H1 (cell line): ENCODE data around the gene RBP3. TPM values are rescaled to one million over a fixed set of nuclear protein-coding genes. Genes with fewer than 3 reads are reported as not detected.

Experiments used
- CTCF ChIA-PET: fragments of 300-600 bp; sonication (Branson Sonifier 250); formaldehyde crosslinking; loops from one replicate; lab custom pipeline; 2021; ENCODE audit not compliant: partially characterized antibody; lab: Charles Lee
- POLR2A ChIA-PET: fragments of 300-600 bp; sonication (Branson Sonifier 250); formaldehyde crosslinking; loops from one replicate; lab custom pipeline; 2021; ENCODE audit warnings: inconsistent platforms; ENCODE audit not compliant: partially characterized antibody; lab: Charles Lee
- DNase-seq, 2 experiments: peaks; one replicate each; pipeline versions ENCODE4 v3.0.0 to v3.0.0-alpha.2; 2010 to 2022; ENCODE audit warnings: low spot score in 2 of 2, low read depth in 1 of 2, mixed read lengths in 1 of 2
- FAIRE-seq: peaks from 2 replicates; lab custom pipeline; 2011; peaks lifted over from hg19 to GRCh38; lab: Jason Lieb, UNC
- H2AFZ ChIP-seq: 2 replicates; pipeline ENCODE4 v1.8.1; 2012; ENCODE audit warnings: low read length, inconsistent platforms
- H2AK5ac ChIP-seq: 2 replicates; pipeline ENCODE4 v1.6.1; 2013; ENCODE audit warnings: low read depth, low read length
- H2BK120ac ChIP-seq: replicated peaks from 2 replicates; pipeline ENCODE3; 2013; ENCODE audit warnings: low read depth, low read length, inconsistent platforms
- H2BK12ac ChIP-seq: 2 replicates; pipeline ENCODE4 v1.6.1; 2013; ENCODE audit warnings: low read depth, low read length
- H2BK15ac ChIP-seq: 2 replicates; pipeline ENCODE4 v1.6.1; 2013; ENCODE audit warnings: low read length
- H2BK20ac ChIP-seq: 2 replicates; pipeline ENCODE4 v1.6.1; 2013; ENCODE audit warnings: low read length
- H2BK5ac ChIP-seq: 2 replicates; pipeline ENCODE4 v1.6.1; 2013; ENCODE audit warnings: low read depth, low read length
- H3K14ac ChIP-seq: 2 replicates; pipeline ENCODE4 v1.6.1; 2013; ENCODE audit warnings: inconsistent platforms; ENCODE audit not compliant: insufficient read length
- H3K18ac ChIP-seq: 2 replicates; pipeline ENCODE4 v1.6.1; 2013; ENCODE audit warnings: low read length; ENCODE audit errors: extremely low read depth
- H3K23ac ChIP-seq: 2 replicates; pipeline ENCODE4 v1.6.1; 2013; ENCODE audit warnings: inconsistent platforms; ENCODE audit not compliant: insufficient read length
- H3K23me2 ChIP-seq: 2 replicates; pipeline ENCODE4 v1.6.1; 2013; ENCODE audit warnings: low read depth, low read length
- H3K27ac ChIP-seq: 2 replicates; pipeline ENCODE4 v1.6.1; 2011; ENCODE audit warnings: low read depth, low read length, inconsistent platforms
- H3K27me3 ChIP-seq, 4 experiments: replicated peaks in 1 of 4; 1 replicate in 1 of 4; 2 replicates in 3 of 4; pipeline versions ENCODE4 v1.6.1 to v1.8.1; 2011 to 2013; ENCODE audit warnings: low read length in 3 of 4, mild to moderate bottlenecking in 3 of 4, inconsistent platforms in 2 of 4, mixed read lengths in 2 of 4, moderate library complexity in 1 of 4; ENCODE audit not compliant: control insufficient read depth in 3 of 4, insufficient read depth in 3 of 4; ENCODE audit errors: extremely low read depth in 1 of 4
- H3K36me3 ChIP-seq, 4 experiments: 2 replicates each; pipeline versions ENCODE4 v1.6.1 to v1.8.1; 2011 to 2013; ENCODE audit warnings: mild to moderate bottlenecking in 4 of 4, low read length in 3 of 4, moderate library complexity in 2 of 4, control low read depth in 1 of 4, inconsistent platforms in 1 of 4; ENCODE audit not compliant: insufficient read depth in 4 of 4, control insufficient read depth in 2 of 4
- H3K4ac ChIP-seq: replicated peaks from 2 replicates; pipeline ENCODE3; 2013; ENCODE audit warnings: low read length, low read depth, mixed read lengths, inconsistent platforms; ENCODE audit not compliant: insufficient read length
- H3K4me1 ChIP-seq, 4 experiments: replicated peaks in 1 of 4; 1 replicate in 1 of 4; 2 replicates in 3 of 4; pipeline versions ENCODE4 v1.6.1 to v1.8.1; 2011 to 2013; ENCODE audit warnings: low read length in 3 of 4, inconsistent platforms in 2 of 4, mixed read lengths in 1 of 4; ENCODE audit not compliant: insufficient read depth in 4 of 4, control insufficient read depth in 3 of 4
- H3K4me2 ChIP-seq, 2 experiments: 2 replicates each; pipeline versions ENCODE4 v1.6.1 to v1.8.1; 2011 to 2013; ENCODE audit warnings: low read depth in 2 of 2, low read length in 2 of 2, control low read depth in 1 of 2, inconsistent platforms in 1 of 2, mild to moderate bottlenecking in 1 of 2; ENCODE audit not compliant: insufficient read depth in 1 of 2
- H3K4me3 ChIP-seq, 4 experiments: fragments of 200-600, 300-600 bp in 1 of 4; sonication (generic), shearing (Covaris generic), sonication (Bioruptor Twin) in 1 of 4; 2 replicates each; pipeline versions ENCODE4 v1.5.1 to v1.8.1; 2011 to 2016; ENCODE audit warnings: low read length in 4 of 4, low read depth in 3 of 4, control low read depth in 2 of 4, inconsistent platforms in 2 of 4, mild to moderate bottlenecking in 2 of 4, mixed read lengths in 1 of 4, moderate library complexity in 1 of 4; ENCODE audit not compliant: insufficient read depth in 2 of 4; ENCODE audit errors: extremely low read depth in 1 of 4
- H3K56ac ChIP-seq: replicated peaks from 2 replicates; pipeline ENCODE3; 2013; ENCODE audit warnings: low read depth, mild to moderate bottlenecking, mixed read lengths, low read length, inconsistent platforms; ENCODE audit not compliant: insufficient read length
- H3K79me1 ChIP-seq: 2 replicates; pipeline ENCODE4 v1.6.1; 2013; ENCODE audit warnings: low read depth, low read length, control low read depth
- H3K79me2 ChIP-seq, 2 experiments: 2 replicates each; pipeline versions ENCODE4 v1.6.1 to v1.8.1; 2012 to 2013; ENCODE audit warnings: low read length in 2 of 2, mild to moderate bottlenecking in 2 of 2, inconsistent platforms in 1 of 2; ENCODE audit not compliant: insufficient read depth in 2 of 2, control insufficient read depth in 1 of 2
- H3K9ac ChIP-seq, 4 experiments: replicated peaks in 1 of 4; 1 replicate in 1 of 4; 2 replicates in 3 of 4; pipeline versions ENCODE4 v1.6.1 to v1.8.1; 2011 to 2013; ENCODE audit warnings: low read depth in 3 of 4, low read length in 3 of 4, control low read depth in 2 of 4, mild to moderate bottlenecking in 2 of 4, moderate library complexity in 2 of 4, inconsistent platforms in 1 of 4; ENCODE audit errors: extremely low read depth in 1 of 4
- H3K9me3 ChIP-seq, 2 experiments: 2 replicates each; pipeline versions ENCODE4 v1.6.1 to v1.8.1; 2012 to 2013; ENCODE audit warnings: mild to moderate bottlenecking in 2 of 2, moderate library complexity in 2 of 2, control low read depth in 1 of 2, inconsistent platforms in 1 of 2, low read depth in 1 of 2, low read length in 1 of 2, mixed read lengths in 1 of 2; ENCODE audit not compliant: insufficient read depth in 2 of 2
- H4K20me1 ChIP-seq, 2 experiments: replicated peaks in 1 of 2; 2 replicates each; pipeline versions ENCODE3 to v1.8.1; 2011 to 2013; ENCODE audit warnings: inconsistent platforms in 2 of 2, low read length in 2 of 2, mild to moderate bottlenecking in 1 of 2; ENCODE audit not compliant: insufficient read depth in 2 of 2, control insufficient read depth in 1 of 2
- H4K5ac ChIP-seq: 2 replicates; pipeline ENCODE4 v1.6.1; 2013; ENCODE audit warnings: low read length, low read depth, mixed read lengths, inconsistent platforms; ENCODE audit not compliant: insufficient read length
- H4K8ac ChIP-seq: 2 replicates; pipeline ENCODE4 v1.8.0; 2013; ENCODE audit warnings: mild to moderate bottlenecking, moderate library complexity, low read length, inconsistent platforms; ENCODE audit not compliant: insufficient read depth; ENCODE audit errors: extremely low read depth
- H4K91ac ChIP-seq: replicated peaks from 2 replicates; pipeline ENCODE3; 2013; ENCODE audit warnings: low read length, mixed read lengths, inconsistent platforms; ENCODE audit not compliant: insufficient read length
- WGBS, 2 experiments: shearing (Covaris generic) in 1 of 2; methylation state at CpG; one replicate each; pipeline versions ENCODE4 v1.1.6 to v1.1.7; 2013 to 2015; ENCODE audit warnings: low lambda C conversion rate in 2 of 2, mixed read lengths in 2 of 2, inconsistent platforms in 1 of 2, low coverage in 1 of 2, missing lambda C conversion rate in 1 of 2; ENCODE audit not compliant: insufficient replicate concordance in 2 of 2, insufficient coverage in 1 of 2, insufficient read length in 1 of 2; ENCODE audit errors: extremely low coverage in 1 of 2, missing lambda C conversion rate in 1 of 2; 5-methylcytosine and 5-hydroxymethylcytosine counted together
- polyA plus RNA-seq, 7 experiments: library from polyadenylated mRNA; depleted of rRNA in 3 of 7; stranded (reverse) in 5 of 7; unstranded in 2 of 7; fragments of >200 nt in 5 of 7; fragments of 200-250 nt in 2 of 7; gene quantifications; 1 replicate in 5 of 7; 2 replicates in 1 of 7; 4 replicates in 1 of 7; pipeline versions ENCODE4 v1.2.1 to v1.2.3, GENCODE V29; 2011 to 2013; ENCODE audit warnings: missing spikeins in 2 of 7, mixed read lengths in 2 of 7
- total RNA-seq: library from RNA; stranded (reverse); fragmentation: NEBNext Ultra II Directional; extraction: Animal tissue kit (Norgen Biotek cat#: 25700); gene quantifications from 2 replicates; pipeline ENCODE4 v1.2.1, GENCODE V29; 2021

RBP3 gene
- total and polyA plus RNA-seq, 2 of the 8 experiments (the other 6 are each of a cell fraction or from before 2014, with no cell fraction given): not detected

DNA sequence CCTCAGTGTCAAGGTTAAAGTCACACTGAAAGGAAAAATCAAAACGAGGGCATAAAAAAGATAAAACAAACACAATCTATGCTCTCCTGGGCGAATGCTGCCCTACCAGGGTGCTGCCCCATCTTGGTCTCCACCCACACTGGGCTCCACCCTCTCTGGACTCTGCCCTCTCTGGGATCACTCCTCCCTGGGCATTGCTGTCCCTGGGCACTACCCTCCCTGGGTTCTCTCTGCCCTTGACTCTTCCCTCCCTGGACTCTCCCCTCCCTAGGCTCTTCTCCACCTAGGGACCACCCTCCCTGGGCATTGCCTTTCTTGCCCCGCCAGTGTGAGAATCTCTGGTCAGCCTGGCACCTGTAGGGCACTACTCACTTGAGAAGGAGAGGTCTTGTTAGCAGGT lies 17.4 kb upstream of the RBP3 start:
- no peak overlapping the region for H3K4me3 ChIP-seq
- no peak overlapping the region for H4K91ac ChIP-seq
- WGBS, 2 experiments: 85% methylated on average over 3 of the region's 3 CpGs; no CpG with 5 or more reads in 1 of the 2 experiments
- CTCF ChIA-PET: interaction anchor here (0.6 to 1.0 kb wide), 2 partner anchors 47 to 1448 kb away, joined by 3 to 5 read pairs; no protein-coding TSS in a partner anchor
- no peaks in the 10 kb centered on the region for H3K79me2 ChIP-seq
- no peak overlapping the region for H3K56ac ChIP-seq
- H3K4me1 ChIP-seq: no peaks in the 10 kb centered on the region
- no peaks in the 10 kb centered on the region; a peak in 1 of 8 replicates for H3K36me3 ChIP-seq
- no peak overlapping the region for H2AK5ac ChIP-seq
- no peak overlapping the region for H3K27ac ChIP-seq
- POLR2A ChIA-PET: no interaction called here
- no peak overlapping the region for H2BK20ac ChIP-seq
- H3K27me3 ChIP-seq: no peaks in the 10 kb centered on the region; a peak in 1 of 7 replicates
- H2BK5ac ChIP-seq: no peak overlapping the region
- H2BK120ac ChIP-seq: no peak overlapping the region
- H3K18ac ChIP-seq: no peak overlapping the region
- H3K4me2 ChIP-seq: no peak overlapping the region
- H2AFZ ChIP-seq: no peak overlapping the region
- H3K9me3 ChIP-seq: no peaks in the 10 kb centered on the region
- H3K79me1 ChIP-seq: no peaks in the 10 kb centered on the region
- H3K23ac ChIP-seq: no peak overlapping the region
- H4K20me1 ChIP-seq: peaks cover 0 to 4% of the 10 kb centered on the region in 2 experiments
- no peak overlapping the region for H4K8ac ChIP-seq
- H3K9ac ChIP-seq: no peak overlapping the region
- no peak overlapping the region for H2BK12ac ChIP-seq
- H4K5ac ChIP-seq: no peak overlapping the region
- no peak for FAIRE-seq
- H3K4ac ChIP-seq: no peak overlapping the region
- DNase-seq: no peak
- no peaks in the 10 kb centered on the region for H3K23me2 ChIP-seq
- H3K14ac ChIP-seq: no peak overlapping the region
- no peak overlapping the region for H2BK15ac ChIP-seq
